OCI-LY1 (cell line): ENCODE measurements around the gene SPAG17.

Source experiments
- CTCF ChIP-seq: fragments of 200-600 bp; sonication (generic), shearing (Covaris generic); IDR thresholded peaks from 2 replicates; pipeline ENCODE4 v1.5.1; 2017; ENCODE audit warnings: mild to moderate bottlenecking, antibody characterized with exemption, low read length, moderate library complexity, mixed read lengths
- EZH2 ChIP-seq: fragments of 200-600 bp; sonication (generic), shearing (Covaris generic); IDR thresholded peaks from 2 replicates; pipeline ENCODE4 v1.8.0; 2017; ENCODE audit warnings: borderline replicate concordance, mixed run types, mild to moderate bottlenecking, antibody characterized with exemption, low read length, moderate library complexity, mixed read lengths

GRCh38 chr1:118142546-118142945, 42.5 kb downstream of the SPAG17 start:
- TF ChIP-seq CTCF = no peak
- TF ChIP-seq EZH2 = no peak
